RPMI7951 (cell line): Measurements from ENCODE around the gene LRRK1. TPM values are rescaled to one million over a fixed set of nuclear protein-coding genes. Genes with fewer than 3 reads are reported as not detected.
A peak's percentile ranks its signal among the peaks of the same experiment; 100 is the strongest.

Source experiments
- DNase-seq: peaks from one replicate; pipeline ENCODE4 v3.0.0-alpha.2; 2012; ENCODE audit warnings: low read depth
- total RNA-seq: library from RNA; depleted of rRNA; stranded (reverse); fragments of >200 nt; shearing (Covaris generic); gene quantifications from 2 replicates; pipeline ENCODE4 v1.2.3, GENCODE V29; 2014

LRRK1 gene
- total RNA-seq, 1 experiment from 2014 or later: 5.0 TPM

- no peak for DNase-seq
Measured at GRCh38 chr15:101057841-101058407, 138.8 kb downstream of the LRRK1 start.

GRCh38 chr15:101058735-101059134, 139.6 kb downstream of the LRRK1 start:
- DNase-seq: no peak

DNA sequence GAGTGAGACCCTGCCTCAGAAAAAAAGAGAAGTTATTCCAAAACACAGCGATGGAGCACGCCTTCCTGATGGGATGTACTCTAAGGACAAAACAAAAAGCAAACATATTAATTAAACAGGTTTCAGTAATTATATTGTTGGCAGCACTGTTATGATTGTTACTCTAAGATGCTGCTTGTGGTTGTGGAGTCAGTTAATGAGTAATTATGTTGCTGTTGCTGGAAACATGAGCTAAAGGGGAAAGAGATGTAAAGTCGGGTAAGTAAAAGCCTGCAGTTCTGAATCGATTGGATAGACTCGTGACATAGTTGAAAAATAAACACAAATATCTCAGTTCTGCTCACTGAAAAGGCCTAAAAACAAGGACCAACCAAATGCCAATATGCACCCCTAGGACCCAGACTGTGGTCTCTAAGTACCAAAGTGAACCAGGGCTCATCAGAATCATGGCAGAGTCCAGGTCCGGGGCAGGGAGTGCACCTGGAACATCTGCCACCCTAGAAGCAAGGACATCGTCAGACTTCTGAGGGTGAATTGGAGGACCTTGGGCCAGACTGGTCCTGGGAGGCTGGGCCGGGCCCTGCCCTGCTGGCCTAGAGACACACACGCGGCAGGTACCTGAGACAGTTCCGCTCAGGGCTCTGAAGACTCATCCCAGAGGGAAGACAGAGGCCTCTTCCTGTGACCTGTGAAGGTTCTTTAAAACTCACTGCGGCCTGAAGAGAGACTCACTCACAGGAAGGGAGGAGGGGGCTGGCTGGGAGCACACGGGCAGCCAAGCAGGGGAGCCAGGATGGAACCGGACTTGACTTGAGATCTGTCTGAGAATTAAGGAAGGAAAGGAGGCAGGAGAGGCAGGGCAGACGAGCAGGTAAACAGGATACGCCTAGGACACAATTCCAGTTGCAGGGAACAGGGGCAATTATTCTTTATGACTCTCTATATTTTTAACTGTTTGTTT, 140.5 kb downstream of the LRRK1 start:
- DNase-seq: no peak

DNA sequence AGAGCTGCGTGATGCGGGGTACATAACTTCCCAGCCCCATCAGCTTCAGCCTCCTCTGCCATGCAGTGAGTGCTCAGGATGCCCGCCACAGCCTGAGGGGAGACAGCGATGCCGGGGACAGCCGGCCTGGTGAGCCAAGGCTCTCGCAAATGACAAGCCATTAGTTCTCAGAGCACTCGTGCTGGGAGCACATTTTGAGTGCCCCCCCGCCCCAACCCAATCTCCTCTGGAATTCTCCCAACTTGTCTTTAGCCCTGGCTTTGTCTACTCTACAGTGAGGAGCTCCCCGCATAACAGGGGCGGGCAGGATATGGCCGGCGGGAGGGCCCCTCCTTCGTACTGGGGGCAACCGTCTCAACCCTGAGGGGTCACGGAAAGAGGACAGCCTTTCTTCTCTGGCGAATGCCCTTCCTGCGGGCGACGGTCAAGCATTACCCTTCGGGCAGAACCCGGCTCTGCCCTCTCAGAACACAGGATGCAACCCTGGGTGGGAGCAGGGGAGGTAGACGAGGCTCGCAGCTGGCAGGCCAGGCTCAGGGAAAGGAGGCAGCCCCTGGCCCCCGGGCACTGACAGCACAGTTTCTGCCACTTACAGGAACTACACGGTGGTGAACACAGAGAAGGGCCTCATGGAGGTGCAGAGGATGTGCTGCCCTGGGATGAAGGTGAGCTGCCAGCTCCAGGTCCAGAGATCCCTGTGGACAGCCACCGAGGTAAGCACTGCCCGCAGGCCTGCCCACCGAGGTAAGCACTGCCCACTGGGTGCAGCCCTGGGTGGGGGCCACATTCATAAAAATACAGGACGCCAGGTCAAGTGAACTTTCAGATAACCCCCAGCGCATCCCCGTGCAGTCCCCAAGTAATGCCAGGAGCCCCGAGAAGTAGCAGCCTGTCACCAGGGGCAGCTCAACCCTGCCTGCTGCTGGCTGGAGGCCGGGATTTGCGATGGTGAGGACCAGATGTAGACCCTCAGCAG, 141.7 kb downstream of the LRRK1 start:
- DNase-seq: no peak

DNA sequence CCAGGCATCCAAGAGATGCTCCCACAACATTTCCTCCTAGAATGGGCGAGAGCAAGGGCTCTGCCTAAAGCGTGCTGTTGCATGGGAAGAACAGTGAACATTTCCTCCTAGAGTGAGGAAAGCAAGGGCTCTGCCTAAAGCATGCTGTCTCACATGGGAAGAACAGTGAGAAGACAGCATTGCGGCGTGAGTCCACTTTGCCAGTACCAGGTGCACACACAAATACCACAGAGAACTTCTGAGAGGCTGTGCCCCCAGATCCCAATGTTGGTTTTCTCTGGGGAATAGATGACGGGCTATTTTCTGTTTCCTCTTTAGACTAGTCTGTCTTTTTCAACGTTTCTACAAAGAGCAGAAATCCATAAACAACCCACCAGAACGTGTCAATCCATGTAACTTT, 142.9 kb downstream of the LRRK1 start:
- no peak for DNase-seq

- no peak for DNase-seq
Measured at GRCh38 chr15:101062471-101063171, 143.5 kb downstream of the LRRK1 start.

GRCh38 chr15:101063212-101063611, 144.1 kb downstream of the LRRK1 start:
- DNase-seq: no peak

DNA sequence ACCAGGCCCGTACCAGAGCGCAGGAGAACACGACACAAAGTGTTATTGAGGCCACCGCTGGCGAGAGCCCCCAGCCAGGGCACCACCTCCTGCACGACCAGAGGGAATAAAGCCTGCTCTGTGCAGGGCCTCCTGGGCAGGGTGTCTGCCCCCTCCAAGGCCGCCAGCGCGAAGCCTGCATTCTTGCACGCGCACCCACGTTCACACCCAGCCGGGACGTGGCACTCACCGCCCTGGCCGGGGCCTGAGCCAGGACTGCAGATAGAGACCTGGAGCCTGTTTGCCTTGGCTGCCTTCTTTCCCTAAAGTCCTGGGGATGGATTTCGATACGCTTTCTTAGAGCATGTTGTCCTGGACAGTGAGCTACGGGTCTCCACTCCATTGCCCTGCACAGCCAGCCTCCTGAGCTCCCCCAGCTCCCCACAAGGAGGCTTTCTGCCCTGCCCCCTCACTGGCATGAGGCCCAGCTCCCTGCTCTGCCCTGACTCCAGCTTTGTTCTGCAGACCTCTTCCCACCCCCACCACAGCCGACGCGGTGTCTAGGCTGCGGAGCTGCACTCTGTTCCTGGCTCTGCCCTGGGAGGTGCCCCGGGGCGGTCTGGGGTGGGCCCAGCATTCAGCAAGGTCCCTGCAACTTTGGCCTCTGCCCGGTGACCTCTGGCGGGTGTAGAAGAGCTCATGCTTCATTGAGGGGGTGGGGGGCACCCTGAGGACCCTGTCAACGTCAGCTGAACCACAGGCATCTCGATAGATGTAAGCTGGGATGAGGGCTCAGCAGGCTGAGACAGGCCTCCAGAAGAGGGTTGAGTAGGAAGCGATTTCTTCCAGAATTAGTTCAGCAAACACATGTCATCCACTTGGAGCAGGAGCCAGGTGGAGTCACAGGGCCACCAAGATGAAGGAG, 145.0 kb downstream of the LRRK1 start:
- DNase-seq: no peak

DNA sequence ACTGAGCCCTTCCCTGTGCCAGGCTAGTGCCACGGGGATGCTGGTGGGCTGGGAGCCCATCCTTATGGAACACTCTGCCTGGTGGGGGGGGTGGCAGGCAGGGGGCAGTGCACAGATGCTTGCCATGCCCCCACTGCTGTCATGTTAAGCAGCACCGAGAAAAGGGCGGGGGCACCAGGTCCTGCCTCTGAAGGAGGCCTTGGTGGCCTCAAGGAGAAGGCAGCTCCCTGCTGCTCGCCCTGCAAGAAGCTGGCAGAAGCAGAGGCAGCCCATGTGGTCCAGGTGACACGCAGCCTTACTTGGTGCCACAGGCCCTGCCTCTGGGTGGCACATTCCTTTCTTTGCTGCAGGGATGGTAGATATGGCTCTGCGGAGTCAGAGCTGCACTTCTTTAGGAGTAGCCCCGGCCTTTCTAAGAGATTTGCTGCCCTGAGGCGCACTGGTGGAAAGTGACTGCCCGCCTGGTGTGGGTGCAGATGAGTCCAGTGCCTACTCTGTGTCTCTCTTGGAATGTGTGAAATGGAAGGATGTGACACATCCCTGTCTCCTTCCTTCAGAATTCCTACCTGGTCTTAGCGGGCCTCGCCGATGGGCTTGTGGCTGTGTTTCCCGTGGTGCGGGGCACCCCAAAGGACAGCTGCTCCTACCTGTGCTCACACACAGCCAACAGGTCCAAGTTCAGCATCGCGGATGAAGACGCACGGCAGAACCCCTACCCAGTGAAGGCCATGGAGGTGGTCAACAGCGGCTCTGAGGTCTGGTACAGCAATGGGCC, 145.8 kb downstream of the LRRK1 start:
- DNase-seq: no peak

DNA sequence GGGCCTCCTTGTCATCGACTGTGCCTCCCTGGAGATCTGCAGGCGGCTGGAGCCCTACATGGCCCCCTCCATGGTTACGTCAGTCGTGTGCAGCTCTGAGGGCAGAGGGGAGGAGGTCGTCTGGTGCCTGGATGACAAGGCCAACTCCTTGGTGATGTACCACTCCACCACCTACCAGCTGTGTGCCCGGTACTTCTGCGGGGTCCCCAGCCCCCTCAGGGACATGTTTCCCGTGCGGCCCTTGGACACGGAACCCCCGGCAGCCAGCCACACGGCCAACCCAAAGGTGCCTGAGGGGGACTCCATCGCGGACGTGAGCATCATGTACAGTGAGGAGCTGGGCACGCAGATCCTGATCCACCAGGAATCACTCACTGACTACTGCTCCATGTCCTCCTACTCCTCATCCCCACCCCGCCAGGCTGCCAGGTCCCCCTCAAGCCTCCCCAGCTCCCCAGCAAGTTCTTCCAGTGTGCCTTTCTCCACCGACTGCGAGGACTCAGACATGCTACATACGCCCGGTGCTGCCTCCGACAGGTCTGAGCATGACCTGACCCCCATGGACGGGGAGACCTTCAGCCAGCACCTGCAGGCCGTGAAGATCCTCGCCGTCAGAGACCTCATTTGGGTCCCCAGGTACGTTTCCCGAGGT, 146.5 kb downstream of the LRRK1 start:
- no peak for DNase-seq

DNA sequence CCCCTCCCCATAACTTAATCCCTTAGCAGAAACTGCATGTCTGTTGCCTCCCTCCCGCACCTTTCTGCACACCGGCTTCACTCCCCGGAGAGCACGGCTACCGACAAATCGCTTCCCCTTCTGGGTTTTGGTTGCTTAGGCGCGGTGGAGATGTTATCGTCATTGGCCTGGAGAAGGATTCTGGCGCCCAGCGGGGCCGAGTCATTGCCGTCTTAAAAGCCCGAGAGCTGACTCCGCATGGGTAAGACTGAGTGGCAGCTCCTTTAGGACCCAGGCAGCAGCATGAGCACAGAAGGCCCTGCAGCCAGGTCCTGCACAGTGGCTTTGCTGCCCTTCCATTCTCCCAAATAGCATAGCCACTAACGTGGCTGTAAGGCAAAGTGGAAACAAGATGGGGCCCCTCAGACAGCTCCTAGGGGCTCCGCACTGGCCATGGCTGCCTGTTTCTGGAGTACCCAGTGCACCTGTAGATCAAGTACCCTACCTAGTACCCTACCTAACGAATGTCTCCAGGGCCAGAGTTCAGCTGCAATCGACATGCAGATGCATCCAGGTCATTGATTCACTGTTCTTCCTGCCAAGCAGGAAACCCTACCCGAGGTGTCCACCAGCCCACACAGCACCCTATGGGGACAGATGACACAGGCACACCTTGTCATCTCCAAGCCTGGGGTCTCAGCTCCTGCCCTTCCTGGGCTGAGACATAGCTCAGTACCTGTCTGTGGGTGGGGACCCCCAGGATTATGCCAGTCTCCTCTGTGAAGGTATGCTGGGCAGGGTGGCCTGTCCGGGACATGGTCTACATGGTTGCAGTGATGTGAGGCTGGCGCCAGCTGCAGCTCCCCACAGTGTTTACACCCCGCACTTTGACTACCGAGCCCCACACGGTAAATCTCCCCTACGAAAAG, 147.6 kb downstream of the LRRK1 start:
- no peak for DNase-seq

DNA sequence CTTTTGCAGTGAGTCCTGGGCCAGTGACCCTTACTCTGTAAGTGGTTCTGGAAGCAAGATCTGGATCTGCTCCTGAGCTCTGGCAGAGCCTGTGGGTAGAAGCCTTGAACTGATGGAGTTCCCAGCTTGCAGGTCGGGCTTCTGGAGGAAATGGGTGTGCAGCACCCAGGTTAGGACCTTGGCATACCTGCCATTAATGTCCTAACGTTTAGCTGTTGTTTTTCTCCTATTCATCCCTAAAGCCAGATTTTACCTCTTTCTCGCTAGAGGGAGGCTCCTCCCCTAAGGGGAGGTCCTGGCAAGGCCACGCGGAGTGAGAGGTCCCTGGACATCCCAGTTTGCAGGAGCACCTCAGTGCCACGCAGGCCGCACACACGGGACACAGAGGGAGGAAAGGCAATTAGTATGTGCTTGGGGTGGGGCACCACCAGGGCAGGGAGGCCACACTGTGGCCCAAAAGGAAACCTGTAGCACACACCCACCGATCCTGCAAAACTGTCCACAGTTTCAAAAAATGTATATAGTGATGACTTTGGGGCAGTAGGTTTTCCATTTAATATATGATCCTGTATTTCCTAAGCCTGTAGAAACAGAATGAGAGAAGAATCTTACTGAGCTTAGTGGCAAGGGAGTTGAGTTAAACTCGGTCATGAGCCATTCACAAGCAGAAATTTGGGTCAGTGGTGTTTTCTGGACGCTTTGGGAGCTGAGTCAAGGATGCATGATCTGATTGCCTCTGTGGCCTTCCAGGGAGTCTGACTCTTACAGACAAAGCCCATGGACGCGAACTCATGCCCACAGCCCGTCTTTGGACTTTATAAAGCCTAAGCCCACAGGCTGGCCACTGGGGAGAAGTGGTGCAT, 148.7 kb downstream of the LRRK1 start:
- no peak for DNase-seq

DNA sequence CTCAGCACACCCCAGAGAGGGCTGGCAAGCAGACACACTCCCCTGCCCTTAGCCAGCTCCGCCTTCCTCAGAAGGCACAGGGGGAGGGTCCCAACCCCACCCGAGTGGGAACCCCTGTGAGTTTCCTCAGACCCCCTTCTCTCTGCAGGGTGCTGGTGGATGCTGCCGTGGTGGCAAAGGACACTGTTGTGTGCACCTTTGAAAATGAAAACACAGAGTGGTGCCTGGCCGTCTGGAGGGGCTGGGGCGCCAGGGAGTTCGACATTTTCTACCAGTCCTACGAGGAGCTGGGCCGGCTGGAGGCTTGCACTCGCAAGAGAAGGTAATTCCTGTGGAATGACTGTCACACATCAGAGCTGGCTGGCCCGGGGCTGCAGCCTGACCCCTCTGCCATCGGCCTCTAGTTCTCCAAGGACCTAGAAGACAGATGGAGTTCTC, 149.4 kb downstream of the LRRK1 start:
- no peak for DNase-seq

DNA sequence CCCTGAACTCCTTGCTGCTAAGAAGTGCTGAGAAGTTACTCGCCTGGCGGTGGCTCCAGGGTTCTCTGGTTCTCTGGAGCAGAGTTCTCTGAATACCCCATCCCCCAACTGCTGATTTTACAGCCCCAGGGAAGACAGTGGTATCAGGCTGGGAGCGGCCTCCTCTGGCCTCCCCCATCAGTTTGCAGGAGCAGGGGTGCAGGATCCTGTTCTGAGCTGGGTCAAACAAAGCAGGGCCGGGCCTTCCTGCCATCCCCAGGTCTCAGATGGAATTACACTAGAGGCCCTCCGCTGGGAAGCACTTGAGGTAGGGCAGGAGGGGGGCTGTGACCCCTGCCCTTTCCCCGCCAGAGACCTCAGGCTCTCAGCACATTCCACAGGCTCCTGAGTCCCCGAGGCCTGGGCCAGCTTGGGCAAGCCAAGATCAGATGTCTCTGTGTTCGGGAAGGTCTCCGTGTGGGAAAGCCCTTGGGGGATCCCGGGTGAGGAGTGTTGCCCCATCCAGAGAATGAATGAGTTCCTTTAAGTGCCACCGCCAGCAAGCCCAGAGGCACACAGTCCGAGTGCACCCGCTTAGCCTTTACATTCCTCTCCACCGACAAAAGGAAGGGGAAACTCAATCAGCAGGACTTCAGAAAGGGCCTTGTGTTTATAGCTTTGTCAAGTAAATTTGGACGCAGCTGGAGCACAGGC, 149.9 kb downstream of the LRRK1 start:
- peak; percentile 94 for DNase-seq

- no peak for DNase-seq
Measured at GRCh38 chr15:101069654-101069973, 150.5 kb downstream of the LRRK1 start.

DNA sequence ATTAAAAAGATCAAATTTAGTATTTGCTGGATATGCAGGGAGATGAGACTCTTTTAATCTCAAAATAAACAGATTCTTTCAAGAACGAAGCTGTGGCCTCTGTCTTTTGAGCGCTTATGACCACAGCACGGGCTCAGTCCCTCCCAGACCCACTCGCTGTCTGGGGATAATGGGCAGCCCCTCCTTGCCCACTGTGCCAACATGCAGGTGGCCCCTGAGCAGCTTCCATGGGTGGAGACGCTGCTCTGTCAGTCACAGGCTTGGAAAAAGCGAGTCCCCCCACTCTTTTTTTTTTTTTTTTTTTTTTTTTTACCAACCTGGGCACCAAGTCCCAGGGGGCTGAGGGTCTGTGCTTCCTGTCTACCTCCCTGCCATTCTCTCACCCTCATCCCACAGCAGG, 150.9 kb downstream of the LRRK1 start:
- no peak for DNase-seq
